Activated CD8-positive, alpha-beta memory T cell treated with anti-CD3 and anti-CD28 coated beads for 48 hours (primary cell): ENCODE measurements around the gene CCDC141.

Source experiments
- DNase-seq, 3 experiments: peaks; one replicate each; pipeline ENCODE4 v3.0.0-alpha.2; 2020; ENCODE audit warnings: low read depth in 2 of 3, low spot score in 2 of 3

CCDC141 gene

DNA sequence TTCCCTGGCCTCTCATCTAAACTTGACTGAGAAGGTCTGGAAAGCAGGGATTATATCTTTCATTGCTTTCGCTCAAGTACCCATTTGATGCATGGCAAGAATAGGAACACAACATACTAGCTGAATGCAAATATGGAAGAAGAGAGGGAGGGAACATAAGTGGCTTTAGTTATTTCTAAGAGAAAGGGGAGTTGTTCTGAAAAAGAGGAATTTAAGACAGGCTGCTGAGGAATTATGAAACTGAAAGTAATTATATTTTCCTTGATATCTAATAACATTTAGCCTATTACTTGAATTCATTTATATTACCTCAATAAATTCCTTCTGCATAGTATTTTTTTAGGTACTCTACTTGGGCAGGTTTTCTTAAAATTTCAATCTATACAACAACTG, 136.9 kb downstream of the CCDC141 start:
- DNase-seq = no peak

DNA sequence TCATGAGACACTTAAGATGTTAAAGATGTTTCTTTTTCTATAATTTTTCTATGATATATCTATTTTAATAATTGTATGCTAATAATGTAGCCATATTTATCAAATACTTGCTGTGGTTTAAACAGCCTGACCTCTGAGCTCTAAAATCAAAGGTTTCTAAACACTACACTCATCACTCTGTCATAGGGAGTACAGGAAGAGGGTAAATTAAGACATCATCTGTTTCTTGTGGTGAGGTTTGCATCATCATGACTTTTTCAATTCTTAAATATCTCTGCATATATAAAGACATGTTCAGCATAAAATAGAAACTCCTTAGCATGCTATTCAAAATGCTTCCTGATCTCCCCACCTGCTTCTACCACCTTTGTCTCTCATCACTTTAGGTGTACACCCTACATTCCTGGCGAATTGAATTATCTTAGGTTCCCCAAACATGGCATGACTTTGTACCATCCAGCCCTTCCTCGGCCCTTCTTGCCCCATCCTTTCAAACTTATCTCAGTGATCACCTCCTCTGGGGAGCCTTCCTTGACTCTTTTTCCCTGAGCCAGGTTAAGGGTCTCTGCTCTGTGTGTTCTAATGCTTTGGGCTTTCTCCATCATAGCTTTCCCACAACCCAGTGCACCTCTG, 137.4 kb downstream of the CCDC141 start:
- no peak for DNase-seq

DNA sequence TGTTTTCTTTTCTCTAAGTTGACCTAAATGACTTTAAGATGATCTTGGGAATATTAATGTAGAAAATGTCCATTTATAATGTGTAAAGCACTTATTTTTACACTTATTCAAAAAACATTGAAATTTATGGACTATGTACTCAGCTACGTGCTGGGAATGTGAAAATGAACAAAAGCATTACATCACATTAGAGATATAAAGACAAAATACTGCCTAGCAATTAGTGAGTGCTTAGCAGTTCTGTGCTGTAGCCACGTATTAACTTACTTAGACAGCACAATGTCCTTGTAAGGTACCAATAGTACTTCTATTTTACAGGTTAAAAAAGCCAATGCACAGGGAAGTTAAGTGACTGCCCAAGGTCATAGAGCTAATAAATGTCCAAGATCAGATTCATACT, 138.9 kb downstream of the CCDC141 start:
- DNase-seq = no peak

DNA sequence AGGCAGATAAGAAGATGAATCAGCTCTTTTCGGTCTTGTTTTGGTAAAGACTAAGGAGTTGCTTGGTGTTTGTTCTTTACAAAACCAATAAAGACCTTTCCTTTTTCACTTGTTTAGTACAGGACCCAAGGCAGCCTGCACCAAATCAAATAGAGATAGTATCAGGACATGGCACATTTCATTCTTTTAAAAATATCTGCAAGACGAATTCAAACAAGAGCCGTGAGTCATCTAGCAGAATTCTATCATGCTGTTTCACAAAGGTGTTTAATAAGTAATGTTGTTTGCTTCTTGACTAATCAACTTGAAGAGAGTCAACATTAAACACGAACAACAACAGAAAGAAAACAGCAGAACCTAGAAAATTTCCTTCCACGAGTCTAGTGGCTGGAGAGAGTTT, 139.9 kb downstream of the CCDC141 start:
- DNase-seq = no peak

DNA sequence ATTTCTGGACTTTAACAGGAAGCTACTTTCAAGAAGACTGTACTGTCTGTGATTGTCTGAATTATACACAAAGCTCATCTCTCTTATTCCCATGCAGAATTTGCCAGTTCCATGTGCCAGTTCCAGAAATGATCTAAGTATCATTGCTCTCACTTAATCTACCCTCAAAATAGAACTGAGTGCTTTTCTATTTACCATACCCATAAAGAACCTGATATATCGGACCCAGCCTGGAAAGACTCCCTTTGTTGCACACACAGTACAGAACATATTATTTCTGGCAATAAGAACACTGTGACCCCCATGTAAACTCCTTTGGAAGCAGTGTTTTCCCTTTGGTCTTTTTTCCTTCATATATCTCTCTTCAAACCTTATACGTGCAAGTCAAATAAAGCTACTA, 140.4 kb downstream of the CCDC141 start:
- no peak for DNase-seq

DNA sequence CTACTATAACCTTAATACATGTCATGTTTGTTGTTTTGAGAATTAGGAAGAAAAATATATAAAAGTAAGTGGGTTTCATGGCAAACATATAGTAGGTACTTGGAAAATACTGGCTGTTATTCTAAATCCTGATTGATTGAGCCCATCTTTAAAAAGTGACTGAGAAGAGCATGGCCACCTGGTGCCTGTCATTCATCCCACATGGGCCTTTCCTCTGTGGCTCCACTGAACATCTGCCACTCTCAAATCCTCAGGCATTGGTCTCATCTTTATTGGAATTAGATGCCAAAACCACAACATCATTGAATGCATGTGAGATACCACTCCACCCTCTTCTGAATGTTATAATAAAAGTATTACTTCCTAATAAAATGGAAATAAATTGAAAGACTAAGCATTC, 141.1 kb downstream of the CCDC141 start:
- DNase-seq = no peak

DNA sequence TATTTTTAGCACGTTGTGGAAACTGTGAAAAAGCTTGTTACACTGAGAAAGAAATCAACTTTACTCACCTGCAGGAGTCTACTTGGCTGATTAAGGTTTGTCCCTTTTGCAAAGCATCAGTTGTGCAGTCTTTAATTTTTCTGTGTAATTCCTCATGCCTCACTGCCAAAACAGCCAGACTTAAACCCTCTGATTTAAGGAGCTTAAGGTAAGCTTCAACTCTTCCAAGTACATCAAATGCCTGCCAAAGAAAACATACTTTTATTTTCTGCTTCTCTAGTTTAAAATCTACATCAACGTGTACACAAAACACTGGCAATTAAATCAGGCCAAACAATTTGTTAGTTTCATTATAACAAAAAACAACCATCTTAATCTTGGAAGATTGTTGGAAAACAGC, 144.7 kb downstream of the CCDC141 start:
- no peak for DNase-seq

DNA sequence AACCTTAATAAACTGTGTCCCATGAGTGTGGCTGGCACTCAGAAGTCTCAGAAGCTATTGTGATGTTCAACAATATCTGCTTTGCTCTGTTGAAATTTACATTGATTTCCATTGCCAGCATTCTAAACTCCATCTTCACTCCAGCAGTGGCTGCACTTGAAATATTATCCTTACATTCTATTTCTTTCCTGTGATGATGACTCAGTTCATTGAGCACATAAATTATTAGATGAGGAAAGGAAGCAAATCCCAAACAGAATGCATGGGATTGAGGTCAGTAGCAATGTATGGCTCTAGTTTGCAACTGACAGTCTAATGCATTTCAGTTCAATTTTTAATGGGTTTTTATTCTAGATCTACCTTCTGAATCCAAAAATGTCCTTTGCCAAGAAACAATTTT, 150.3 kb downstream of the CCDC141 start:
- no peak for DNase-seq

DNA sequence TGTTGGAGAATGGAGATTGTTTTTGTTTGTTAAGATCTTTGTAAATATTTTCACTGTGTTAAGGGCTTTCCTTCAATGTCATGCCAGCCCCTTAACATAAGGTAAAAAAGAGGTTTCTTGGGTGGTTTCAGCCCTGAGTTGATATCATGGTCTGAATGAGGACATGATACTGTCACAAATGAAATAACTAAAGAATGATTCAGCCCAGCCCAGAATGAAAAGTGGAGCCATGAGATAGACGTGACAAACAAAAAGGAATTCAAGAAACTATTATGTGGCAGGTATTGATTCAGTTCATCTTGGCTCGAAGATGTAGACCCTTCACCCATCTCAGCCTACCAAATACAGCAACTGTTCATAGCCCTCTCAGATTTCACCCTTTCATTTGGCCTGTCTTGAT, 154.1 kb downstream of the CCDC141 start:
- no peak for DNase-seq

DNA sequence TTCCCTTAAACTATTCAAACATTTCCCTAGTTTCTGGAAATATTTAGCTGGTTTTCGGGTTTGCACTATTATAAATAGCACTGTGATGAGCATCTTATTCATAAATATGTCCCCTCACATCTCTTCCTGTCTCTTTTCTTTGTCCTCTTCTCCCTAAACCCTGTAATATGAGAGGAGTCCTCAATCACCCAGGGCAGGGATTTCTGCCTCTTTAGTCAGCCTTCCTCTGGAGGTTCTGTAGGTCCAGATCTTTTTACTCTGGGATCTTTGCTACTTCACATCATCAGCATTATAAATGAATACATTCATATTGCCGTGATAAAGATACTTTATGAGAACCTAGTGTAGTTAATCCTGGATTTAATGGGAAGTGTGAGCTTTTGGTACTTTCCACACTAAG, 154.8 kb downstream of the CCDC141 start:
- no peak for DNase-seq

DNA sequence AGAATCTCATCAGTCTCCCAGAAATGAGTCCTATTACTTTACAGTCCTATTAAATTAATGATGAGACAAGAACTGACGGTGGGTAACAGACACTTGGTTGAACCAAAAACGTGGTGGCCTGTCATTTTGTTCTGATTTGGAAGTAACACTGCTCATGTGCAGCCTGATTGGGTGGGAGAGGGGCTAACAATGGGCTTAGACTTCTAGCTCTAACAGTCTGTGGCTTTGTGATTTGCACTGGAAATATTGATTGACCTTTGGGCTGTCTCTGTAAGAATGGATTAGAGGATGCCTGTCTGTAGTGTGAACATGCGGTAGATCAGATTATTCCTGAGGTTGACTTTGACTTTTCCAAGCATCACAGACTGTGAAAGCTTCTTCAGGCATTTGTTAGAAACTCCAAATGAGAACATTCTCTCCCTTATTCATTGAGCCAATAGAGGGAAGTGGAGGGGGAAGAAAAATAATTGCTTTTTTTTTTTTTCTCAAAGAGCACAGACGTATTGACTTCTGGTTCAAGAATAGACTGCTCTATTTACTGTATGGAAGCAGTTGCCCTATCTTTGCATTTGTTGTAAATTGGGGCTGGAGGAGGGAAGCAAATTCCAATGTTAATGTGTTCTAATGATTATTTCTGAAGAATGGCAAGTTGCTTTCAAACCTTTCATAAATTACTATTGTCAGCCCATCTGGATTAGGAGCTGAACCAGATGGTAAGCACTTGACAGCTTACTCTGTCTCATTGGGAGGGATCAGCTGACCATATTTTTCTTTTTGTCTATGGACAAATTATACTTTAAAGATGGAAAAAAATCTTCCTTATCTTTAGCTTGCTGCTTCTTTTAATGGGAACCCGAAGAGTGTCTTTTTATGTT, 156.9 kb downstream of the CCDC141 start:
- DNase-seq = no peak

DNA sequence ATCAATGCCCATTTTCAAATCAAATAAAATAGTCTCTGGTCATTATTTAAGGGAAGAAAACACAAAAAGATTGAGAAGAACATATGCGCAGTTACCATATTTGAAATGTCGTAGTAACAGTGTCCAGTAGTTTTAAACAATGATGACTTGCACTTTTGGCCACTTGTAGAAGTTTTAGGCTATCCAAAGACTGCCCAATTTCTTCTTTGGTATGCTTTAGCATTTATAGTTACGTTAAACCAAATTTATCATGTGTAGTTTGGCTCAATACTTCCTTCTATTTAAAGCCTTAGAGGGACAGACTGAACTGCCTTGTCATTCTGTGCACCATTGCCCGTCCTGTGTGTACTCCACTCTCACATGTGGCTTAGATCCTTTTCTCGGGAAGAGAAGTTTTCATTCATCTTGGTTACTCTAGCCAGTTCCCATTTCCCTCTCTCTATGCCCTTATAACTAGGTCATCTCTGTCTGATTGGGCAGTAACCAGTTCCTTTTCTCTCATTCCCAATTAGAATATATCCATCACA, 157.9 kb downstream of the CCDC141 start:
- DNase-seq = no peak

DNA sequence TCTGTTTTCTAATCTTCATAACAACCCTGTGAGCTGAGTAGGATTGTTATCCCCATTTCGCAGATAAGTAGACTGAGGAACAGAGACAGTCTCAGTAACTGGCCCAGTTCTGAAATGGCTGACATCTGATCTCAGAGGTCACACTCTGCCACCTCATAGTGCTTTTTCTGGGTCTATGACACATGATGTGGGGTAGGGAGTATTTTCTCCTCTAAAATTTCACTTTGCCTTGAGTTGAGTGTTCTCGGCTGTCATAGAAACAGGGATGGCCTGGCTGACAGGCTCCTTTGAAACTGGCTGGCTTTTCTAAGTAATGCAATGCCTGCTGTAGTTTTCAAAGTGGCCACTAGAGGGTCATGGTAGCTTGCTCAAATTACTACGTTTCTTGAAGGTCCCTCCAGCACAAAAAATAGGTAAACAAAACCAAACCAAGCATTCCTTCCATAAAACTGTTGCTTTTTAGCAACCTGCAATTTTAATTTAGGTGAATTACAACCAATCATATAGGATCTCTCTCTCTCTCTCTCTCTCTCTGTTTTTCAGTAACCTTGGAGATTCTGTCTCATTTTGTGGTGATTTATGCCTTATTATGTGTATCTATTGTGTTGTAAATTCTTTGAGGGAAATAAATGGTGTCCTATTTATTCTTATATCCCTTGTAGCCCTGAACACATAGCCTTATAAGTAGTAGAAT, 158.5 kb downstream of the CCDC141 start:
- peak; percentile 4 to 29 (median 18) for DNase-seq

DNA sequence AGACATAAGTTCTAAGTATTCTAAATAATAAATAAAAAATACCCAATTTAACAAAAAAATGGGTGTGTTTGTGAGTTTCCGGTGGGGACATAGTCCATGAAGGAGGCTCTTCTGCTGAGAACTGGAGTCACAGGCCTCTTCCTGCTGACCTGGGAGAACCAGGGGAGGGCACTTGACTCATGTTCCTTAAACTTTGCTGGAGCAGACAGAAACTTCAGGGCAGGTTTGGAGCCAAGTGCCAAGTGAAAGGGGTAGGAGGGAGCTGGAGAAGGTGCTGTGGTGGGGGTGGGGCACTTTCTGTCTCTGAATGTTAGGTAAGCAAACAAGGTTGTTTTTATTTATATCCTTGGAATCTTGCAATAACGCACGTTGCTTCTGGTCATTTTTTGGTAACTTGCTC, 163.9 kb downstream of the CCDC141 start:
- no peak for DNase-seq

DNA sequence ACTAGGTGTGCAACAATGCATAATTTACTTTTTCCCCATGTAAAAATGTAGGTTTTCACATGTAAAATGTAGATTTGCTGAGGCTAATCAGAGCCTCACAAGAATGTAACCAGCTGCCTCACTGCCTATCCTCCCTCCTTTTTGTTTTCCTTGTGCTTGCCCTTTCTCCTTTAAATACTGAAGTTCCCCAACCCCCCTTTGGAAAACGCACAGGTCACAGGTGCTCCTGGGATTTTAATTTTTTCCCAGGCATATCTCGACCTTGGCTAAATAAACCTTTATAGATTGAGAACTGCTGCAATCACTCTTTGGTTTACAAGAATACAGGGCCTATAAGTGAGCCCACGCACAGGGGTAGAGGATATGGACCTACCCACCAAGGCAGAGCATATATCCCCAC, 165.5 kb downstream of the CCDC141 start:
- DNase-seq = no peak

DNA sequence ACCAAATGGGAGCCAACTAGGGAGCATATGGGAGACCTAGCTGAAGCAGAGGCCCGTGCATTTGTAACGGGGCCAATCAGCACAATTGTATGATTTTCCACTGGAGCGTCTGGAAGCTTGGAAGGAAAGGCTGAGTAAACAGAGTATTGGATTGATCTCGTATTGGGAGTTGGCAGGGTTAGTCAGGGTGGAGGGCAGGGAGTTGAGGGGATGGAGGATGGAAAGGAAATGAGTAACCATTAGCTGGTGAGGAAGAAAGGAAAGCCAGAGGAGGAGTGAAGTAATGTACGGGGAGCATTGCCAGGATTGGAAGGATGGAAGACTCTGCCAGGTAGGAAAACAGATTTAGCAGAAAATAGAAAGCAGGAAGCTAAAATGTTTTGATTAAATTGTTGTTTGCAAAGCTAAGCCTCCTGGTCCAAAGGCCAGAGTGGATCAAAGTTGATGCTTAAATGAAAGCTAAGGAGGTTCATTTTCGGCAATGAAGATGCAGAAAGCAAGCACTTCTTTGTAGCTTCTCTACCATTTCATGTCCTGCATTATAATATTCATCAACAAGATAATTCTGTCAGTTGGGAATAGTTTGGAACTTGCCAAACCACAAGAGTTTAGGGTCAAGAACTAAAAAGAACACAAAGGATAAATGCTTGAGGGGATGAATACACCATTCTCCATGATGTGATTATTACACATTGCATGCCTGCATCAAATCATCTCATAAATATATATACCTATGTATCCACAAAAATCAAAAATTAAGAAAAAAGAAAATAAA, 167.1 kb downstream of the CCDC141 start:
- no peak for DNase-seq

DNA sequence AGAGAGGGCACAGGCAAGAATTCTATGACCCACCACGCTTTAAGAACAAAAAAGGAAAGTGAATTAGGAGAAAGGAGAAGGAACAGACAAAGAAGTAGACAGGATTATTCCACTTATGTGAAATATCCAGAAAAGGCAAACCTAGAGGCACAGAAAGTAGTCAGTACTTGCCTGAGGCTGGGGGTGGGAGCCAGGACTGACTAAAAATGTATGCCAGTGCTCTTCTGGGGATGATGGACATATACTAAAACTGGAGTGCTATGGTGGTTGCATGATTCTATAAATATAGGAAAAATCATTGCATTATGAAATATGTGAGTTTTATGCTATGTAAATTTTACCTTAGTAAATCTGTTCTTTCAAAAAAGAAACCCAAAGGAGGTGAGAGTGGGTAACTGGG, 168.9 kb downstream of the CCDC141 start:
- no peak for DNase-seq

DNA sequence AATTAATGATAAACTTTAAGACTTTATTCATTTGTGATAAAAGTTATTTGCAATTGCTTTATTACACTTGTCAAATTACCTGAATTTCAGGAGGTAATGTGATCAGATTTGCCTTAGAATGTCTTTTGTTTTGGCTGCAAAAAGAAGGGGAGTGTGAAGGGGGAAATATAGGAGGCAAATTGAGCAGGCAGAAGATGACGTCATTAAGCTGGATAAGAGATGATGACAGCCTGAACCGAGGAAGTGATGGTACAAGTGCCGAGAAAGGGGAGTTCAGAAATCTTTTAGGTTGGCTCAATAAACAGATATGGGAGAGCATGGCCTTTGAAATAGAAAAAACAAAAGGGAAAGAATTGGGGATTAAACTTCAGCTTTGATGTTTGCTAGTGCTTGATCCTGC, 169.7 kb downstream of the CCDC141 start:
- DNase-seq = no peak

DNA sequence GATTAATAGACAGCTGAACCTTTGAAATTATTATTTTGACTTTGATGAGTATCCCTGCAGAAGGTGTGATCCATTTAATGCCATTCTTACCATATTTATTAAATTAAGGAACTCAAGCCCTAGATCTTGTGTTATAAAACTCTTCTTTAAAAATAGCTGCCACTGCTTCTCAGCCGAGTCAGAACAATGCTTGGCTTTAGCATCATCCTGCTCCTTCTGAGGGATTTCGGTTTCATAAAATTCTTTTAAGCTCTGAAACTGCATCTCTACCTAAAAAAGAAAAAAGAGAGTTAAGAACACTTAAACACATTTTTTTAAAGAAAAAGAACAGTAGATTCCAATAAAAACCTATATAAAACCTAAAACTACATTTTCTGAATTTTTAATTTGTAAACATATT, 172.1 kb downstream of the CCDC141 start:
- DNase-seq = no peak

DNA sequence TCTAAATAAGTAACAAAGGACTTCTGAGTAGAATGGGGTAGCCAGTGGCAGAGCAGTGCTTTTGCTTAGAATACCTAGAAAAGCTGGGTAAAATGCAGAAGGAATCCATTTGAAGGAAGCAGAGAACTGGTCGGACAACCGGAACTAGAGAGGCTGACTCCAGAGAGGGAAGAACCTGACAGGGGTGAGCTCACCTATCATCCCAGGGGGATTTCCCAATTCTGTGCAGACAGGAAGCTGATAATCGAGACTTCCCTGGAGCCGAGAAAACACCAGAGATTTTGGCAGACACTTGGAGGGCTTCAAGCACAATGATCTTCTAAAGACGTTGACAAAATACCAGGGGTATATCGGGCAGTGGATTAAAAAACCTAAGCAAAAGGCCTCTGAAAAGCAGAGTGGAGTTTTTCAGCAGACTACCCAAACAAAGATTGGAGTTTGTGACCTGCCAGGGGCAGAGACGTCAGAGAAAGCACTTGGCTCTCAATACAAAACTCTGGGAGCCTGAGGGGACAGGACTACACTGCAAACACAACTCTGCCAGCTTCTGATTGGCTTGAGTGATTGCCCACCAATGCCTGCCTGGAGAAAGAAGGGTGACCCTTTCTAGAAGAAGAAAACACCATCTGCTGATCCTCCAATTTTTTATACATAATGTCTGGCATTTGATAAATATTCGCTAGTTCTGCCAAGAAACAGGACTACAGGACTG, 175.3 kb downstream of the CCDC141 start:
- no peak for DNase-seq

DNA sequence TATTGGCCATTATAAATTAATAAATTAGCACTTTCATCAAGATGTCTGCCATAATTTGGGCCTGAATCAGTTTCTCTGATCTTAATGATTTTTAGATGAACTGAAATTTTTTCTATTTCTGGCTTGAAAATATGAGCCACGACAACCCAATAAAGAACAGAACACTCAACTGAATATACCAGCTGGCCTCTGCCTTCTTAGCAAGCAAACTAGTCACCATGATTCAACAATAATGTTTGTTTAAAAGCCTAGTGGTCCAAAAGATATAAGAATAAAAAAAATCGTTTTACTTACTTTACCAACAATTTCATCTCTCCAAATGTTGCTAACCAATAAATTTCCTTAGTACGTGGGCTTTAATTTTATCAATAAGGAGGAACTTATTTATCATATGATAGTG, 176.0 kb downstream of the CCDC141 start:
- no peak for DNase-seq
